ENCODE results near the gene ITIH3. TPM values are rescaled to one million over a fixed set of nuclear protein-coding genes. Genes with fewer than 3 reads are reported as not detected.

ITIH3 gene
- total and polyA plus RNA-seq, 2 of the 8 experiments (the other 6 are each of a cell fraction or from before 2014, with no cell fraction given), result not detected

DNA sequence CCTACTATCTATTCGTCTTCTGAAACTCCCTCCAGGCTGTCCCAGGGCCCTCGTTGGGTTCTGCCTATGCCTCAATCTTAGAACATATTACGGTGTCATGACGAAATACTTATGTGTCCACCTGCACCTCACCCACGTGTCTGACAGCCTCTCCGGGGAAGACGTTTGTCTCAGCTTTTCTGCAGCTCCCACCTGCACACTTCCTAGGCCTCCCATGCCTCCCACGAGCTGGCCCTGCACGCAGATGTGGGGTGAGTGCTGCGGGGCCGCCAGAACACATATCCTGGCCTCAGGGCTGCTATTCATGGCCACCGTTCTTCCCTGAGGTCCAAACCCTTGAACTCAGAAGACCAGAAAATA is 47.4 kb downstream of the ITIH3 start (continued):
- no peak for TF ChIP-seq CHD7 (IDR thresholded peaks at IDR 0.05; ENCODE audit: insufficient replicate concordance, low read length)
- TF ChIP-seq, protein P1, sequence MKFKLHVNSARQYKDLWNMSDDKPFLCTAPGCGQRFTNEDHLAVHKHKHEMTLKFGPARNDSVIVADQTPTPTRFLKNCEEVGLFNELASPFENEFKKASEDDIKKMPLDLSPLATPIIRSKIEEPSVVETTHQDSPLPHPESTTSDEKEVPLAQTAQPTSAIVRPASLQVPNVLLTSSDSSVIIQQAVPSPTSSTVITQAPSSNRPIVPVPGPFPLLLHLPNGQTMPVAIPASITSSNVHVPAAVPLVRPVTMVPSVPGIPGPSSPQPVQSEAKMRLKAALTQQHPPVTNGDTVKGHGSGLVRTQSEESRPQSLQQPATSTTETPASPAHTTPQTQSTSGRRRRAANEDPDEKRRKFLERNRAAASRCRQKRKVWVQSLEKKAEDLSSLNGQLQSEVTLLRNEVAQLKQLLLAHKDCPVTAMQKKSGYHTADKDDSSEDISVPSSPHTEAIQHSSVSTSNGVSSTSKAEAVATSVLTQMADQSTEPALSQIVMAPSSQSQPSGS (IDR thresholded peaks at IDR 0.05; ENCODE audit: low read length), result no peak
- TF ChIP-seq MAX (IDR thresholded peaks at IDR 0.05), result no peak
- no peak for TF ChIP-seq ZNF274 (IDR thresholded peaks at IDR 0.05; ENCODE audit: borderline replicate concordance, extremely low read depth, low read length)
